ENCODE measurements around the gene KDM4C.

- TF ChIP-seq CTCF (IDR thresholded peaks at IDR 0.05; ENCODE audit: insufficient read depth, low read depth, low read length): no peak
- no peak for TF ChIP-seq EZH2 (IDR thresholded peaks at IDR 0.05; ENCODE audit: insufficient read depth, low read length)
Observed at GRCh38 chr9:7196467-7196866, 438.7 kb downstream of the KDM4C start.
